Cardiac fibroblast (primary cell): ENCODE measurements around the gene MAD1L1.
"Not testable (repeated sequence)": the region's sequence is repeated elsewhere in the genome, so short reads cannot be mapped to it uniquely, and the experiment has no call there.

Experiments
- DNase-seq, 2 donors: peaks; one replicate each; pipeline versions ENCODE4 v3.0.0 to v3.0.0-alpha.2; 2010; ENCODE audit warnings: low read depth in 2 of 2
- H3K4me3 ChIP-seq, 2 donors: replicated peaks in 1 of 2; 1 replicate in 1 of 2; 2 replicates in 1 of 2; pipeline ENCODE4 v1.5.1; 2011; ENCODE audit warnings: low read depth in 2 of 2, low read length in 2 of 2, mild to moderate bottlenecking in 2 of 2, moderate library complexity in 1 of 2
- CTCF ChIP-seq: IDR thresholded peaks from one replicate; pipeline ENCODE4 v1.5.1; 2011; ENCODE audit warnings: low read depth, mild to moderate bottlenecking, low read length, inconsistent platforms

MAD1L1 gene

GRCh38 chr7:1861799-1862458 is 370.8 kb downstream of the MAD1L1 start:
- TF ChIP-seq CTCF: no peak
- no peak for DNase-seq
- H3K4me3 ChIP-seq: no peak overlapping the region

GRCh38 chr7:1860881-1861798 is 371.6 kb downstream of the MAD1L1 start:
- not testable (repeated sequence) for H3K4me3 ChIP-seq, DNase-seq

- no peak overlapping the region for H3K4me3 ChIP-seq
- DNase-seq: no peak
- TF ChIP-seq CTCF: no peak
These were observed 373.3 kb downstream of the MAD1L1 start for GRCh38 chr7:1859266-1860035.

- no peak overlapping the region for H3K4me3 ChIP-seq
- DNase-seq: no peak
- TF ChIP-seq CTCF: no peak
These were observed 374.1 kb downstream of the MAD1L1 start for GRCh38 chr7:1858435-1859265.

GRCh38 chr7:1857487-1858421 is 375.0 kb downstream of the MAD1L1 start:
- DNase-seq: no peak
- no peak overlapping the region for H3K4me3 ChIP-seq
- no peak for TF ChIP-seq CTCF

DNA sequence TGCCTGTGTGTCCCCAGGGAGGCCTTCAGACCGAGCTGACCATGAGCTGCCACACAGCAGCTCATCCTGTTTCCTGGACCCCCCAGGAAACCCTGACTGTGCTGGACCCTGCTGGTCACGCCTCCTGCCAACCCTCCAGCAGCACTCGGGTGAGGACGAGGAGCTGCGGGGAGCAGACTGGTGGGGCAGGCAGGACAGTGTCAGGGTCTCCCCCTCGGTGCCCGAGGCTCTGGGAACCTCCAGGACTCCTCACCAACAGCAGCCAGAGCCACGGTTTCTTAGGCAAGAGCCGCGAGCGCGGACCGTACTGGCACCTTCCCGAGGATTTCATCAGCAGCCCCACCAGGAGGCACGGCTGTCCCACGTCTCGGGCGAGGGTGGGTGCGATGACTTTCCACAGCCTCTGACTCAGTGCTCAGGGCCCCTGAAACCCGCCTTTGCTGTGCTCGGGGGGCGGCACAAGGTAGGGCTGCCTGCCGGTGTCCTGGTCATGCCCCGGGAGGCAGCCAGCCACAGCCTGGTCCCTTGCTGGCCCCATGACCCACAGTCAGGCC is 375.8 kb downstream of the MAD1L1 start:
- no peak overlapping the region for H3K4me3 ChIP-seq
- TF ChIP-seq CTCF: no peak
- DNase-seq: no peak
